ENCODE results near the gene SSC4D.

Gene SSC4D

GRCh38 chr7:76412249-76412648 is 2.8 kb upstream of the SSC4D start:
- H3F3A ChIP-seq (ENCODE audit: control insufficient read depth, insufficient read depth) = no peaks in the 10 kb centered on the region
- H3K27ac ChIP-seq (ENCODE audit: low read depth, low read length) = no peak overlapping the region
- H3K4me2 ChIP-seq (ENCODE audit: low read length) = no peak overlapping the region
- H3K4me3 ChIP-seq (ENCODE audit: low read length) = no peak overlapping the region
- H4K20me1 ChIP-seq (ENCODE audit: control insufficient read depth, insufficient read depth, low read depth, low read length) = no peaks in the 10 kb centered on the region
- H3K9me3 ChIP-seq (ENCODE audit: control insufficient read depth, insufficient read depth, low read length) = no peaks in the 10 kb centered on the region
- H3K9me2 ChIP-seq (replicated peaks; ENCODE audit: control insufficient read depth, low read length) = no peaks in the 10 kb centered on the region
- peaks cover 31% of the 10 kb centered on the region for H3K27me3 ChIP-seq (ENCODE audit: control insufficient read depth, low read length)
- TF ChIP-seq CTCF (IDR thresholded peaks at IDR 0.05; ENCODE audit: low read depth, low read length, poor library complexity, severe bottlenecking) = no peak
- TF ChIP-seq EZH2phosphoT487 (IDR thresholded peaks at IDR 0.05; ENCODE audit: borderline replicate concordance, low read length) = no peak
- no peaks in the 10 kb centered on the region for H3K4me1 ChIP-seq (ENCODE audit: control insufficient read depth, low read length)
- H3K79me2 ChIP-seq (ENCODE audit: control insufficient read depth, low read length) = no peaks in the 10 kb centered on the region
- H3K36me3 ChIP-seq (ENCODE audit: control insufficient read depth, low read length) = no peaks in the 10 kb centered on the region

GRCh38 chr7:76411626-76412025 is 2.1 kb upstream of the SSC4D start:
- H3K9me2 ChIP-seq (replicated peaks; ENCODE audit: control insufficient read depth, low read length) = no peaks in the 10 kb centered on the region
- H4K20me1 ChIP-seq (ENCODE audit: control insufficient read depth, insufficient read depth, low read depth, low read length) = no peaks in the 10 kb centered on the region
- no peaks in the 10 kb centered on the region for H3F3A ChIP-seq (ENCODE audit: control insufficient read depth, insufficient read depth)
- H3K27me3 ChIP-seq (ENCODE audit: control insufficient read depth, low read length) = peaks cover 31% of the 10 kb centered on the region
- H3K4me3 ChIP-seq (ENCODE audit: low read length) = no peak overlapping the region
- H3K36me3 ChIP-seq (ENCODE audit: control insufficient read depth, low read length) = no peaks in the 10 kb centered on the region
- H3K9me3 ChIP-seq (ENCODE audit: control insufficient read depth, insufficient read depth, low read length) = no peaks in the 10 kb centered on the region
- no peaks in the 10 kb centered on the region for H3K79me2 ChIP-seq (ENCODE audit: control insufficient read depth, low read length)
- no peak overlapping the region for H3K4me2 ChIP-seq (ENCODE audit: low read length)
- TF ChIP-seq CTCF (IDR thresholded peaks at IDR 0.05; ENCODE audit: low read depth, low read length, poor library complexity, severe bottlenecking) (no peak), EZH2phosphoT487 (IDR thresholded peaks at IDR 0.05; ENCODE audit: borderline replicate concordance, low read length) (no peak)
- no peaks in the 10 kb centered on the region for H3K4me1 ChIP-seq (ENCODE audit: control insufficient read depth, low read length)
- no peak overlapping the region for H3K27ac ChIP-seq (ENCODE audit: low read depth, low read length)

GRCh38 chr7:76408121-76408560 is 1.4 kb downstream of the SSC4D start:
- Histone ChIP-seq H3K4me3 (ENCODE audit: low read length) (no peak overlapping the region), H3K4me2 (ENCODE audit: low read length) (no peak overlapping the region), H4K20me1 (ENCODE audit: control insufficient read depth, insufficient read depth, low read depth, low read length) (no peaks in the 10 kb centered on the region), H3K36me3 (ENCODE audit: control insufficient read depth, low read length) (no peaks in the 10 kb centered on the region), H3K9me3 (ENCODE audit: control insufficient read depth, insufficient read depth, low read length) (no peaks in the 10 kb centered on the region), H3K4me1 (ENCODE audit: control insufficient read depth, low read length) (peaks cover 8% of the 10 kb centered on the region), H3K9me2 (replicated peaks; ENCODE audit: control insufficient read depth, low read length) (no peaks in the 10 kb centered on the region), H3K27me3 (ENCODE audit: control insufficient read depth, low read length) (peaks cover 31% of the 10 kb centered on the region), H3K27ac (ENCODE audit: low read depth, low read length) (no peak overlapping the region), H3F3A (ENCODE audit: control insufficient read depth, insufficient read depth) (no peaks in the 10 kb centered on the region), H3K79me2 (ENCODE audit: control insufficient read depth, low read length) (no peaks in the 10 kb centered on the region)
- no peak for TF ChIP-seq EZH2phosphoT487 (IDR thresholded peaks at IDR 0.05; ENCODE audit: borderline replicate concordance, low read length)
- no peak for TF ChIP-seq CTCF (IDR thresholded peaks at IDR 0.05; ENCODE audit: low read depth, low read length, poor library complexity, severe bottlenecking)

GRCh38 chr7:76407718-76408117 is 1.8 kb downstream of the SSC4D start:
- Histone ChIP-seq H3K4me3 (ENCODE audit: low read length) (no peak overlapping the region), H3K27me3 (ENCODE audit: control insufficient read depth, low read length) (peaks cover 31% of the 10 kb centered on the region), H3K4me2 (ENCODE audit: low read length) (no peak overlapping the region), H3K27ac (ENCODE audit: low read depth, low read length) (no peak overlapping the region), H3K4me1 (ENCODE audit: control insufficient read depth, low read length) (peaks cover 8% of the 10 kb centered on the region), H3F3A (ENCODE audit: control insufficient read depth, insufficient read depth) (no peaks in the 10 kb centered on the region), H3K36me3 (ENCODE audit: control insufficient read depth, low read length) (no peaks in the 10 kb centered on the region), H3K9me3 (ENCODE audit: control insufficient read depth, insufficient read depth, low read length) (no peaks in the 10 kb centered on the region), H4K20me1 (ENCODE audit: control insufficient read depth, insufficient read depth, low read depth, low read length) (no peaks in the 10 kb centered on the region), H3K9me2 (replicated peaks; ENCODE audit: control insufficient read depth, low read length) (no peaks in the 10 kb centered on the region), H3K79me2 (ENCODE audit: control insufficient read depth, low read length) (no peaks in the 10 kb centered on the region)
- no peak for TF ChIP-seq CTCF (IDR thresholded peaks at IDR 0.05; ENCODE audit: low read depth, low read length, poor library complexity, severe bottlenecking)
- no peak for TF ChIP-seq EZH2phosphoT487 (IDR thresholded peaks at IDR 0.05; ENCODE audit: borderline replicate concordance, low read length)

Measured in DOHH2 (cell line).